K562 (cell line): ENCODE data around the gene TMEM87B. TPM values are rescaled to one million over a fixed set of nuclear protein-coding genes. Genes with fewer than 3 reads are reported as not detected.
"Not testable (repeated sequence)": the region's sequence is repeated elsewhere in the genome, so short reads cannot be mapped to it uniquely, and the experiment has no call there.

Source experiments
- ATAC-seq: fragments of 200-7000 bp; cut with Tn5 transposase; 3 replicates; pipeline ENCODE4 v1.9.1; 2020; ENCODE audit warnings: moderate library complexity
- BruUV-seq: library from RNA; stranded (reverse); fragments of 400-500 nt; replicated peaks from 2 replicates; lab custom pipeline; 2021; lab: Mats Ljungman, UMichigan
- CTCF ChIA-PET: fragments of 300-600 bp; formaldehyde crosslinking; extraction: SDS; loops from one replicate; lab custom pipeline; 2021; ENCODE audit warnings: low intra/inter-chr PET ratio; lab: Yijun Ruan, JAX
- POLR2A ChIA-PET: fragments of 300-600, 350-650 bp; sonication (Branson Sonifier 250); formaldehyde crosslinking; extraction: SDS; loops from one replicate; lab custom pipeline; 2021; ENCODE audit warnings: antibody characterized with exemption, inconsistent platforms; lab: Yijun Ruan, JAX
- DNase-seq, 4 experiments: peaks; one replicate each; pipeline versions ENCODE4 v3.0.0 to v3.0.0-alpha.2; 2011 to 2018; ENCODE audit warnings: low spot score in 3 of 4, mixed read lengths in 3 of 4; ENCODE audit errors: extremely low read depth in 1 of 4
- FAIRE-seq: peaks from 2 replicates; lab custom pipeline; 2011; peaks lifted over from hg19 to GRCh38; lab: Jason Lieb, UNC
- H2AFZ ChIP-seq: 2 replicates; pipeline ENCODE4 v1.6.0; 2011; ENCODE audit warnings: low read depth, low read length, control low read depth, inconsistent platforms
- H3K27ac ChIP-seq: fragments of 200-600 bp; 3 replicates; pipeline ENCODE4 v1.8.0; 2011; ENCODE audit warnings: low read depth, mild to moderate bottlenecking, control low read depth, inconsistent platforms, low read length, moderate library complexity, mixed read lengths; ENCODE audit errors: extremely low read depth
- H3K27me3 ChIP-seq, 2 experiments: fragments of 300-600 bp in 1 of 2; 2 replicates in 1 of 2; 3 replicates in 1 of 2; pipeline versions ENCODE4 v1.6.0 to v1.8.0; 2011; ENCODE audit warnings: inconsistent platforms in 2 of 2, low read length in 2 of 2, mild to moderate bottlenecking in 1 of 2, mixed read lengths in 1 of 2, moderate library complexity in 1 of 2; ENCODE audit not compliant: control insufficient read depth in 2 of 2, insufficient read depth in 2 of 2
- H3K36me3 ChIP-seq: fragments of 300-600 bp; 3 replicates; pipeline ENCODE4 v1.8.0; 2011; ENCODE audit warnings: mild to moderate bottlenecking, low read length, inconsistent platforms; ENCODE audit not compliant: control insufficient read depth, insufficient read depth
- H3K4me1 ChIP-seq, 2 experiments: fragments of 200-600 bp in 1 of 2; replicated peaks in 1 of 2; 2 replicates in 1 of 2; 3 replicates in 1 of 2; pipeline versions ENCODE4 v1.5.1 to v1.8.0; 2011; ENCODE audit warnings: inconsistent platforms in 2 of 2, low read length in 2 of 2, mild to moderate bottlenecking in 1 of 2, mixed read lengths in 1 of 2, moderate library complexity in 1 of 2; ENCODE audit not compliant: control insufficient read depth in 2 of 2, insufficient read depth in 2 of 2
- H3K4me2 ChIP-seq: 2 replicates; pipeline ENCODE4 v1.6.1; 2011; ENCODE audit warnings: low read length, control low read depth, inconsistent platforms, mixed read lengths; ENCODE audit not compliant: insufficient read depth
- H3K4me3 ChIP-seq: fragments of 200-600 bp; sonication (generic), shearing (Covaris generic); 2 replicates; pipeline ENCODE4 v1.5.1; 2016; ENCODE audit warnings: control low read depth, inconsistent platforms
- H3K79me2 ChIP-seq: fragments of 200-600 bp; 3 replicates; pipeline ENCODE4 v1.8.0; 2011; ENCODE audit warnings: low read length, inconsistent platforms; ENCODE audit not compliant: control insufficient read depth, insufficient read depth
- H3K9ac ChIP-seq, 2 experiments: 2 replicates each; pipeline versions ENCODE4 v1.6.0 to v1.6.1; 2011; ENCODE audit warnings: low read depth in 2 of 2, low read length in 2 of 2, control low read depth in 1 of 2, inconsistent platforms in 1 of 2, mild to moderate bottlenecking in 1 of 2, mixed read lengths in 1 of 2; ENCODE audit not compliant: insufficient read depth in 1 of 2
- H3K9me1 ChIP-seq: one replicate; pipeline ENCODE4 v1.6.0; 2011; ENCODE audit warnings: inconsistent platforms, mild to moderate bottlenecking, low read length, moderate library complexity; ENCODE audit not compliant: control insufficient read depth, insufficient read depth
- H3K9me3 ChIP-seq: replicated peaks from 2 replicates; pipeline ENCODE4 v1.5.1; 2011; ENCODE audit warnings: low read depth, low read length, inconsistent platforms; ENCODE audit not compliant: control insufficient read depth, insufficient read depth
- H4K20me1 ChIP-seq: replicated peaks from 2 replicates; pipeline ENCODE4 v1.6.1; 2011; ENCODE audit warnings: low read length, inconsistent platforms, mixed read lengths; ENCODE audit not compliant: control insufficient read depth, insufficient read depth
- WGBS: fragments of 100-300 bp; shearing (Covaris generic); methylation state at CpG from one replicate; pipeline ENCODE4 v1.1.6; 2016; ENCODE audit warnings: low coverage, mixed read lengths; ENCODE audit not compliant: insufficient coverage; ENCODE audit errors: missing lambda C conversion rate; 5-methylcytosine and 5-hydroxymethylcytosine counted together
- in situ Hi-C: fragments of 300-500 bp; cut with MboI; formaldehyde crosslinking; loops from 4 replicates; pipeline ENCODE4 v1.15.0; 2018; ENCODE audit warnings: inconsistent platforms, mixed read lengths
- intact Hi-C: fragments of 100-400 bp; cut with micrococcal nuclease; formaldehyde crosslinking; loops from 2 replicates; pipeline ENCODE4 v1.14.2; 2022
- polyA plus RNA-seq, 8 experiments: library from polyadenylated mRNA; depleted of rRNA in 4 of 8; stranded (reverse) in 5 of 8; unstranded in 3 of 8; fragments of >200 nt; fragmentation: Nextera tagmentation in 2 of 8; fragmentation: Illumina TruSeq in 1 of 8; extraction: Ambion mirVana in 2 of 8; extraction: Trizol in 1 of 8; gene quantifications; 2 replicates each; pipeline versions ENCODE4 v1.2.1 to v1.2.3, GENCODE V29; 2011 to 2014; ENCODE audit warnings: inconsistent platforms in 1 of 8, missing spikeins in 1 of 8
- total RNA-seq, 7 experiments: library from RNA; depleted of rRNA in 6 of 7; stranded (reverse); fragments of >200 nt in 6 of 7; fragmentation: Illumina TruSeq in 2 of 7; extraction: Trizol in 2 of 7; gene quantifications; 2 replicates each; pipeline versions ENCODE4 v1.2.1 to v1.2.3, GENCODE V29; 2011 to 2021; ENCODE audit warnings: low replicate concordance in 1 of 7
- TF ChIP-seq, protein P1 (sequence below): fragments of 450-650 bp; IDR thresholded peaks from 2 replicates; pipeline ENCODE4 v1.6.1; 2016; ENCODE audit warnings: low read depth, mild to moderate bottlenecking, moderate library complexity
- TF ChIP-seq, protein P2 (sequence below), 2 experiments: IDR thresholded peaks in 1 of 2; conservative IDR thresholded peaks in 1 of 2; 2 replicates each; pipeline ENCODE4 v1.6.1; 2016; ENCODE audit warnings: low read depth in 2 of 2, mild to moderate bottlenecking in 1 of 2, missing compliant biosample characterization in 1 of 2, missing genetic modification characterization in 1 of 2, moderate library complexity in 1 of 2

Gene TMEM87B
- total and polyA plus RNA-seq, 9 of the 15 experiments (the other 6 are each of a cell fraction or from before 2014, with no cell fraction given), result 3.7 to 17.1 (median 11.0) TPM

GRCh38 chr2:112035786-112036185, 19.3 kb upstream of the TMEM87B start (continued):
- TF ChIP-seq, protein P1, sequence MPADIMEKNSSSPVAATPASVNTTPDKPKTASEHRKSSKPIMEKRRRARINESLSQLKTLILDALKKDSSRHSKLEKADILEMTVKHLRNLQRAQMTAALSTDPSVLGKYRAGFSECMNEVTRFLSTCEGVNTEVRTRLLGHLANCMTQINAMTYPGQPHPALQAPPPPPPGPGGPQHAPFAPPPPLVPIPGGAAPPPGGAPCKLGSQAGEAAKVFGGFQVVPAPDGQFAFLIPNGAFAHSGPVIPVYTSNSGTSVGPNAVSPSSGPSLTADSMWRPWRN, result no peak
- TF ChIP-seq, protein P2, sequence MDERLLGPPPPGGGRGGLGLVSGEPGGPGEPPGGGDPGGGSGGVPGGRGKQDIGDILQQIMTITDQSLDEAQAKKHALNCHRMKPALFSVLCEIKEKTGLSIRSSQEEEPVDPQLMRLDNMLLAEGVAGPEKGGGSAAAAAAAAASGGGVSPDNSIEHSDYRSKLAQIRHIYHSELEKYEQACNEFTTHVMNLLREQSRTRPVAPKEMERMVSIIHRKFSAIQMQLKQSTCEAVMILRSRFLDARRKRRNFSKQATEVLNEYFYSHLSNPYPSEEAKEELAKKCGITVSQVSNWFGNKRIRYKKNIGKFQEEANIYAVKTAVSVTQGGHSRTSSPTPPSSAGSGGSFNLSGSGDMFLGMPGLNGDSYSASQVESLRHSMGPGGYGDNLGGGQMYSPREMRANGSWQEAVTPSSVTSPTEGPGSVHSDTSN (CRISPR knock-in tag; IDR thresholded peaks at IDR 0.05; ENCODE audit: low read depth), result no peak
- TF ChIP-seq, protein P2 (tag; conservative IDR thresholded peaks at IDR 0.05; ENCODE audit: low read depth), result no peak

- ATAC-seq, CTCF ChIA-PET, H3K4me3 ChIP-seq, H3K4me2 ChIP-seq, H3K9me1 ChIP-seq, FAIRE-seq, H3K27me3 ChIP-seq, BruUV-seq, H3K79me2 ChIP-seq, DNase-seq, H4K20me1 ChIP-seq, H3K36me3 ChIP-seq, H3K9me3 ChIP-seq, H3K4me1 ChIP-seq, H2AFZ ChIP-seq, intact Hi-C loops, in situ Hi-C loops, H3K9ac ChIP-seq, H3K27ac ChIP-seq: not testable (repeated sequence)
- POLR2A ChIA-PET, result interaction anchor here (1.3 kb wide), 1 partner anchor 13 kb away, joined by 4 read pairs; no protein-coding TSS in a partner anchor
- 47% methylated on average over 12 of the region's 12 CpGs for WGBS
Measured at GRCh38 chr2:112039556-112039955, 15.5 kb upstream of the TMEM87B start.

DNA sequence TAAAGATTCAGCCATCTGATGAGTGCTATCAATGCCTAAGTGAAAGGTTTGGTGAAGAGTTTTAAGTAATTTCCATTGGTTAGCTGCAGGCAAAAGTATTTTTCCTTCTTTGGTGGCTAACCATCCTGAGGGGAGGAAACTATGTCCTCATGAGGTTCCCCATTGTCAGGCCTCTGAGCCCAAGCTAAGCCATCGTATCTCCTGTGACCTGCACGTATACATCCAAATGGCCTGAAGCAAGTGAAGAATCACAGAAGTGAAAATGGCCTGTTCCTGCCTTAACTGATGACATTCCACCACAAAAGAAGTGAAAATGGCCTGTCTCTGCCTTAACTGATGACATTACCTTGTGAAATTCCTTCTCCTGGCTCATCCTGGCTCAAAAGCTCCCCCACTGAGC, 15.0 kb upstream of the TMEM87B start:
- H3K79me2 ChIP-seq, intact Hi-C loops, DNase-seq, H3K27me3 ChIP-seq, H2AFZ ChIP-seq, in situ Hi-C loops, H4K20me1 ChIP-seq, BruUV-seq, H3K9me1 ChIP-seq, ATAC-seq, H3K4me3 ChIP-seq, FAIRE-seq, H3K9ac ChIP-seq, H3K9me3 ChIP-seq, H3K4me1 ChIP-seq, H3K27ac ChIP-seq, CTCF ChIA-PET, H3K4me2 ChIP-seq, H3K36me3 ChIP-seq: not testable (repeated sequence)
- POLR2A ChIA-PET, result interaction anchor here (1.3 kb wide), 1 partner anchor 13 kb away, joined by 4 read pairs; no protein-coding TSS in a partner anchor
- WGBS, result 63% methylated on average over 2 of the region's 2 CpGs
